ENCODE results near the gene DCX.

DNA sequence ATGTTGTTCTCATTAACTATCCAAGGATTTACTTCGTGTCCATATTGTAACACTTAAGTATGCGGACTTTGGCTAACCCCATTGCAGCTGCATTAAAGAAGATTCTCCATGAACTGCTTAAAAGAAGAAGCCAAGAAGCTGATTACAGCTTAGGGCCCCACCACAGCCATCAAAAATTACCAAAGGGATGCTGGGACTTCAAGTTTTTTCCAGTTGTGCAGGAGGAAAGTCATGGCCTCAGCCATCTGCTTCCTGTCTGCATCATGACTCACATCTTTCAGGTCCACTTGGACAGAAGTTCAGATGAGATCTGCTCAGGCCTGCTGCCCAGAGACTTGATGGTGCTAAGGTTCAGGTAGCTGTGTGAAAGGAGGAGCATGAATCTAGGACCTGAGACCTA lies 102.9 kb downstream of the DCX start:
- TF ChIP-seq, protein P1, sequence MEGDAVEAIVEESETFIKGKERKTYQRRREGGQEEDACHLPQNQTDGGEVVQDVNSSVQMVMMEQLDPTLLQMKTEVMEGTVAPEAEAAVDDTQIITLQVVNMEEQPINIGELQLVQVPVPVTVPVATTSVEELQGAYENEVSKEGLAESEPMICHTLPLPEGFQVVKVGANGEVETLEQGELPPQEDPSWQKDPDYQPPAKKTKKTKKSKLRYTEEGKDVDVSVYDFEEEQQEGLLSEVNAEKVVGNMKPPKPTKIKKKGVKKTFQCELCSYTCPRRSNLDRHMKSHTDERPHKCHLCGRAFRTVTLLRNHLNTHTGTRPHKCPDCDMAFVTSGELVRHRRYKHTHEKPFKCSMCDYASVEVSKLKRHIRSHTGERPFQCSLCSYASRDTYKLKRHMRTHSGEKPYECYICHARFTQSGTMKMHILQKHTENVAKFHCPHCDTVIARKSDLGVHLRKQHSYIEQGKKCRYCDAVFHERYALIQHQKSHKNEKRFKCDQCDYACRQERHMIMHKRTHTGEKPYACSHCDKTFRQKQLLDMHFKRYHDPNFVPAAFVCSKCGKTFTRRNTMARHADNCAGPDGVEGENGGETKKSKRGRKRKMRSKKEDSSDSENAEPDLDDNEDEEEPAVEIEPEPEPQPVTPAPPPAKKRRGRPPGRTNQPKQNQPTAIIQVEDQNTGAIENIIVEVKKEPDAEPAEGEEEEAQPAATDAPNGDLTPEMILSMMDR (conservative IDR thresholded peaks at IDR 0.05 in 1 of 2, IDR thresholded peaks at IDR 0.05 in 1 of 2; ENCODE audit: low read depth in 1 of 2, low read length in 2 of 2), result no peak
- TF ChIP-seq EZH2 (IDR thresholded peaks at IDR 0.05; ENCODE audit: low read length, missing control alignments), result no peak
